CD4-positive, alpha-beta T cell treated with Interleukin-2 at 100 ng/mL for 4 hours (primary cell): ENCODE results near the gene BORA.
A peak's percentile ranks its signal among the peaks of the same experiment; 100 is the strongest.
"Not testable (repeated sequence)": the region's sequence is repeated elsewhere in the genome, so short reads cannot be mapped to it uniquely, and the experiment has no call there.

Experiments used
- DNase-seq: peaks from one replicate; pipeline ENCODE4 v3.0.0-alpha.2; 2020; ENCODE audit warnings: low spot score

Gene BORA

DNA sequence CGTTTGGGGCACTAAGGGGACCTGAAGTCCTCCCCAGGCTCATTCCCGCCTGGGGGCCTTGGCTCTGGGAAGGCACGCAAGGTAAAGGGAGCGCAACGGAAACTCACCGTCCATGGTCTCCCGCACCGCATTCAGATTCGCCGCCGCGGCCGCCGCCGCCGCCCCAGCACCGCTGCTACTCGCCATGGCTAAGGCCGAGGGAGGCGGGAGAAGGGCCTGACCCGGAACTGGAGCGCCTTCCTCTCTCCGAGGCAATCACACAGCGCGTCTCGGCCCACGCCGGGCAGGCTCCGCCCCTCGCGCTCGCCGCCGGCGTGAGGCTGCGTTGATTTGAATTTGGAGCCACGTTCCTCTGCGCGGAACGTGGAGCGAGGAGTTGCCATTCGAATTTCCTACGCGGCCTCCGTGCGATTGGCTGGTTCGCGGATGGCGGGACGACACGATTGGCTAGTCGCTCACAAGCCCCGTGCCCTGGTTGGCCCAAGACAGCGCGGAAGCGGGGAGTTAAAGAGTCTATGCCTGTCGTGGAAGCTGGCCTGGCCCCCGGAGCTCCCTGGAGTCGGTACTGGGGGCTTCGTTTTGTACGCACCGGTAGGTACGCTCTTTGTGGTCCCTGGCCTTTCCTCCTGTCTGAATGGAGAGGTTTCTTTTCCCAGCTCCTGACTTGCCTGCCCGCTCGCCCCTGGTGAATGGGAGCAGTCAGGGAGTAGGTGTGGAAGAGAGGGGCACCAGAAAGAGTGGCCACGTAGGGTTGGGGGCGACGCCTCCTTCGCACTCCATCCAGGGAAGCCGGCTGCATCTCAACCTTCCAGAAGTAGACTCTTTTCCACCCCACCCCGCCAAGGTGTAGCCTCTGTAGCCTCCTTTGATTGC lies at the start of gene BORA, which contains the start of gene MZT1:
Gene BORA (plus strand): TSS at position 507 of the 873 bp plus-strand sequence. CDS start 1,018 bp downstream, outside the sequence.
Gene MZT1 (minus strand): TSS at position 213 of the 873 bp plus-strand sequence. CDS start 27 bp downstream, at position 186.
- DNase-seq: peak; percentile 97

DNA sequence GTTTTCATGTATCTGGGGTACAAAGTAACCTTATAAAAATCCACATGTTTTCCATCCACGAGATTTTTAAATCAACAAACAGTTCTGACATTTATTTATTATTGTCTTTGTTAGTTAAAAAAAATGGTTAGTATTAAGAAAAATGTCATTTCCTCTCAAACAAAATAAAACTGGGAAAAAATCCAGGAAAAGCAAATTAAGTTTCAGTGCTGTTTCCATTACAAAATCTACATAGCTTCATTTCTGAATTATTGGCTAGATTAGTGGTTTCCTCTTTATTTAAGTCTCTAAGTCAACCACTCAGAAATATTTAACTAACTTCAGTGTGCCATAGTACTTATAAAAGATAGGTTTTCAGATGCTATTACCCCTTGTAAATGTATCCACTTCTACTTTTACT lies 49.4 kb upstream of the BORA start:
- DNase-seq: no peak

DNA sequence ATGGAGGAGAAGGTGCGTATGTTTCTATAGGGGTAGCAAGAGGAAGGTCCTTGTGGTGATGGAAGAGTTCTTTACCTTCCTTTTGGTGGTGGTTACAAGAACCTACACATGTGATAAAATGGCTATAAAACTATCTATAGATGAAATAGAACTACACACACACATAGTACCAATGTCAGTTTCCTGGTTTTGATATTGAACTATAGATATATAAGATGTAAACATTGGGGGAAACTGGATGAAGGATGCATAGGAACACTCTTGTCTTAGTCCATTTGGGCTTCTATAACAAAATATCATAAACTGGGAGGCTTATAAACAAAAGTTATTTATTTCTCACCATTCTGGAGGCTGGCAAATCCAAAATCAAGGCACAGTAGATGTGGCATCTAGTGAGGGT lies 47.4 kb upstream of the BORA start:
- no peak for DNase-seq

DNA sequence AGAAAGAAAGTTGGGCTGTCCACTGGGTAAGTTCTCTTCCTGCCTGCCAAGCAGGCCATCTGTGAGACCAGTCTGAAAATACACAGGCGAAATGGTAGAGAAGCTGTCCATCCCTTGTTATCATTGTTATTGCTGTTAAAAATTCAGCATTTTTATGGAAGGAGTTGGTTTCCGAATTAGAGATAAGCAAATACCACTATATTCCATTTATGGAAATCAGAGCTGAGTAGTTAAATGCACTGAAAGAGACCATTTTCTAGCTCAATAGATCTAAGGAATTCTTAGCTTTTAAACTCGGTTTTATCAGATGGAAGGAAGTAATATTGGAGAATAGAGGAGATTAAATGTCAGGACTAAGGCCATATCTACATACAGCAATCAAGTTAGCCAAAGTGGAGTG lies 41.0 kb upstream of the BORA start:
- no peak for DNase-seq

DNA sequence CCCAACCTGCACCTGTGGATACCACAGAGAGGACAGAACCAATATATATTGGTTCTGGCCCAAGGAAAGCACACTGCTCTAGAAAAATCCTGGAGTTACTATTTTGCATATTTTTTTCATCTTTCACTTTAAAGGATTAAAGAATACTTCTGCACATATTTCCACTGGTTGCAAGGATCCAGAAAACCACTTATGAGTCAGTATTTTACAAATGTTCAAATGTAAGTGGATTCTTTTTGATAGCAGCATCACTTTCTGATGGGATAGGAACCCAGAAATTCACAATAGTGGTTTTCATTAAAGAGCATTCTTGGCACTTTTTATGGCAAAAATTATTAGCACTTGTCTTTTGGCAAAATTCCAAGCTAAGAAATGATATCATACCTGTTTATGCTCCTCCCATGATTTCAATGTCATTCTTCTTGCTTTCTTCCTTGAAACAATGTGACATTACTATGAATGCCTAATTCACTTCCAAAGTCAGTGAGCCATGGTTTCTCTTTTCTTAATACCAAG lies 38.5 kb upstream of the BORA start:
- DNase-seq: no peak

DNA sequence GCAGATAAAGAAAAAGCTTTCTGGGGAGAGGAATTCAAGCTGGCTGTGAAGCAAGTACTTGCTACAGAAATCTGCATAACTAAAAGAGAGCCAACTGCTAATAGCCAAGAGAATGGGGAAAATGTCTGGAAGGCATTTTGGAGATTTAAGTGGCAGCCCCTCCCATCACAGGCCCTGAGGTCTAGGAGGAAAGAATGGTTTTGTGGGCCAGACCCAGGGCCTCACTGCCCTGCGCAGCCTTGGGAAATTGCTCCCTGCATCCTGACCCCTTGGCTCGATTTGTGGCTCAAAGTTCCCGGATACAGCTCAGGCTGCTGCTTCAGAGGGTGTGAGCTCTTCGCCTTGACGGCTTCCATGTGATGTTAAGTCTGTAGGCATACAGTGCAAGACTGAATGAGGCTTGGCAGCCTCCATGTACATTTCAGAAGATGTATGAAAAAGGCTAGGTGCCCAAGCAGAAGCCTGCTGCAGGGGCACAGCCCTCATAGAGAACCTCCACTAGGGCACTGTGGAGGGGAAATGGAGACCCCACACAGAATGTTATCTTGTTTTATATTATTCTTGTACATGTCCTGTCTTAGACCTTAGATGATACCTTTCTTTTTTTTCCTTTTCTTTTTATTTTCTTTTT lies 34.7 kb upstream of the BORA start:
- DNase-seq: no peak

DNA sequence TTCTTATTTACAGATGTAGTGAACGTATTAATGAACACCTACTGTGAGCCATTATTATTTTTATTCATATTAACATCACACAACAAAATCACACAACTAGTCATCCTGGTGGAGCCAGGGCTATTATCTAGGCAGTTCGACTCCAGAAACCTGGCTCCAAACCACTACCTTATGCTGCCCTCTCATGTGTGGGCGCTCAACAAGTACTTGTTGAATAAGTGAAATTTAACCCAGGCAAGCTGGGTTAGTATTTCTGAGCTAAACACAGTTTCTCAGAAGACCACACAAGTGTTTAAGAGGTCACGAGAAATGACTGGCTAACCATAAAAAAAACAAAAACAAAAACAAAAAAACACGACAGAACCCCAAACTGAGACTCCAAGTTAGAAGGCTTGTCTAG lies 33.9 kb upstream of the BORA start:
- no peak for DNase-seq

DNA sequence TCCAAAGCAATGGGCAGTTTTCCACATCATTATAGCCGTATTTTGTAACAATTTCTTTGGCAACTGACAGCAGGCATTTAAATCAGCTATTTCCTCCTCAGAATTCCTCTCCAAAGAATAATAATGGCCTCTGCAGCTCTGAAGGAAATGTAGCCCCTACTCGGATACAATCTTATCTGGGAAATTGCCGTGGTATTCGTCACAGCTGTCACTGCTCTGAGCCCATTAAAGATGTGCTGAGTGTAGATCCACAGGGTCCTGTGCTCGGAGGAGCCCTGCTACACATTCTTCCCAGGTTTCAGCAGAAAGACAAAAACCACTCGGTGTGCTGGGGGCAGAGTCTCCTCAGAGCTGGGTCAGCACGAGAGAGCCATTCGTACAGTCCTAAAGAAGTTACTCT lies 33.4 kb upstream of the BORA start:
- DNase-seq: no peak

DNA sequence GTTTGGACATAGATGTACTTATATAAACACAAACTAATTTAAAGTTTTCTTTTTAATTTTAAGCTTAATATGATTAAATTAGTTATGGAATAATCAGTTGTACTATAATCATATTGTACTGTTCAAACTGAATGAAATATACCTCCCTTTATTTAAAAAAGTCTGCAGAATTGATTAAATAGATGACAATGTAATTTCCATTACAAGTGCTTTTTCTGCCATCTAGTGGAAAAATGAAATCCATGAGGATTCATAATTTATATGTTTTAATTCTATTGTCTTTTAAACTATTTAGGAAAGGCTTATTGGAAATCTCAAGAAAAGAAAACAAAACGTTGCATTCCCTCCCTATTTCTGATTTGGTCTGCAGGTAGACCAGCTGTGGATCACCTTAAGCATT lies 31.1 kb upstream of the BORA start:
- DNase-seq: no peak

DNA sequence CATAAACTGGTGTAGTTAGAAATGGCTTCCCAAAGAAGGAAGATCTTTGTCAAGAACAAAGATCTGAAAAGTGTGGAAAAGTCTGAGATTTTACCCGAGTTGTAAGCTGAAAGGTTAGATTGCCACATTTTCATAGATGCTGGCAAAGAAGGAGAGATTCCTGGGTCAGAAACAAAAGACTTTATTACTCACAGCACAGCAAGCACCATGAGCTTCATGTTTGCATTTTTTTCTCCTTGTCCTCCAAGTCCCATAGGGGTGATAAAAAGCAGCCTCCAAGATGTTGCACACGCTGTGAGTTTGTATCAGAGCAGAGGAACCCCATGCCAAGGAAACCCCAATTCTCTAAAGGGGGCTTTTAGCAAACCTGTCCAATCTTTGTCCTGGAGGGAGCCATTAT lies 29.6 kb upstream of the BORA start:
- no peak for DNase-seq

DNA sequence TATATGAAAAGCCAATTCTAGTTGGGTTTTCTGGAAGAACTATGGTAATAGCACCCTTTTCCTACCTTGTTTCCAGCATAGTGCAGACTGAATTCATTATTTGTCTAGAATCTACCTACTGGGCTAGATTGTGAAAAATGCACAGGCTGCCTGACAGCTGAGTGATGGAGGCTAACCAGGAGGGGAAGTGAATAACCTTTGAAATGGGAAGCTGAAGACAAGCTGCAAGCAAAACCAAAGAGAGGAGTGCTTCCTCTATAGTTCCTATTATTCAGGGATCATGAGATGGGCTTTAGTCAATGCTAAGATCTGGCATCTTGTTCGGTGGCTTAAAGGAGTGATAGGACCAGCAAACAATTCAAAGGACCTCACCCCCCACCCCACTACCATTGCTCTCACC lies 27.2 kb upstream of the BORA start:
- DNase-seq: no peak

DNA sequence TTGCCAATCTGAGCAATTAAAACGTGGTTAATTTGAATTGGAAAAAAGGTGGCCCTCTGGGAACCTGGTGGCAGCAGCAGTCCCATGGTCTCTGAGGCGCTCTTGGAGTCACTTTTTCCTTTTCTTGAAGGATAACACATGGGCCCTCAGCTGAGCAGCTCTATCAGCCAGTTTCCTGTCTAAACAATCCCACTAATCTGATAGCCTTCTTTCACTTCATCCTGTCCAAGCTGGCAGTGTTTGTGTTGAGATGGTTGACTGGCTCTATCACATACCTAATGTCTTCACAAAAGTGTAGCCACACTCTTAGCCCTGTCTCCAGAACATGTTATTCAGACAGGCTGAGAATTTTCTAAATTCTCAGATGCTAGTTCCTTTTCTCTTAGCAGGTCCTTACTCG lies 10.9 kb upstream of the BORA start:
- DNase-seq: no peak

DNA sequence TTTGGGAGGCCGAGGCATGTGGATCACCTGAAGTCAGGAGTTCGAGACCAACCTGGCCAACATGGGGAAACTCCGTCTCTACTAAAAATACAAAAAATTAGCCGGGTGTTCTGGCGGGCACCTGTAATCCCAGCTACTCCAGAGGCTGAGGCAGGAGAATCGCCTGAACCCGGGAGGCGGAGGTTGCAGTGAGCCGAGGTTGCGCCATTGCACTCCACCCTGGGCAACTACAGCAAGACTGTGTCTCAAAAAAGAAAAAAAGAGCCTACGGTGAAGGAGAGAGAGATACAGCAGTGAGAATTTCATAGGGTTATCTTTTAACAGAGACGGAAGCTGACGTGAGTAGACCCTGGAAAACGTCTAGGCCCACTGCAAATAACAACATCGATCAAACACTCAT lies 1.5 kb upstream of the BORA start:
- DNase-seq: not testable (repeated sequence)

DNA sequence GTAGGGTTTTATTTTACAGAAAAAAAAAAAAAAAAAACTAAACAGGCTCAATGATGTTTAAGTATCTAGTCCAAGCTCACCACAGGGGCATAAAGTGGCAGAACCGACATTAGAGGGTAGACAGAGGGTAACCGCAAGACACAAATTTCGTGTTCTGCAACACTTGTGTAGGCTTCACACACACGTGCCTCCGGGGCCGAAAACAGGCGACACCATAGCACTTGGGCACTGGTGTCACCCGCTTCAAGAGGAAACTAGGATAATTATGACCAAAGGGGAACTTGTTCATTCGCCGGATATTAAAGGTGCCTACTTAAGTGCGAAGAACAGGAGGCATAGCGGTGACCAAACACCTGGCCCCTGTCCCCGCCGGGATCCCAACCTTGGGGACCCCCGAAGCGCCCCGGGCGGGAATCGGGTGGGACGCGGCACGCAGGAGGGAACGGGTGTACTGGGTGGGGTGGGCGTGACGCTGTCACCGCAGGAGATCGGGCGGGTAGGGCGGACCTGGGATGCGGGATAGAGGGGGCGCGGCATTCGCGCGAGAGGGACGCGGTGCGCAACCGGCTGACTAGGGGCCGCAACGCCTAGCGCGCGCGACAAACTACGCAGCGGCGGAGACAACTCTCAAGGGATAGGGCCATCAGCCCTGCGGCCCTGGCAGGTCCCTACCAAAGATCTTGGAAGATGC lies 852 bp upstream of the BORA start:
- DNase-seq: peak; percentile 17

DNA sequence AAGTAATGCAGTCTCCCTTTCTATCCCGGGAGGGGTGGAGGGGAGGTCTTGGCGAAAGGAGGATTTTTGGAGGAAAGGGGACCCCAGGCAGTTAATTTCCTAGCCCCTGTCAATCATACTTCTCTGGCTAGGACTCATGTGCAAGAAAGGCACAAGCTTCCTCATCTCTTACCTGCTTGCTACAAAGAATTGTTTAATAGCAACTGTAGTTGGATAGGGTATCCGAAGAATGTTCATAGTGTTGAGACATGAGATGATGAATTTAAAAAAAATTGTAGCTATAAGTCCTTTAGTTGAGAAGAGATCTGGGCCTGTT lies 525 bp downstream of the BORA start:
- no peak for DNase-seq

DNA sequence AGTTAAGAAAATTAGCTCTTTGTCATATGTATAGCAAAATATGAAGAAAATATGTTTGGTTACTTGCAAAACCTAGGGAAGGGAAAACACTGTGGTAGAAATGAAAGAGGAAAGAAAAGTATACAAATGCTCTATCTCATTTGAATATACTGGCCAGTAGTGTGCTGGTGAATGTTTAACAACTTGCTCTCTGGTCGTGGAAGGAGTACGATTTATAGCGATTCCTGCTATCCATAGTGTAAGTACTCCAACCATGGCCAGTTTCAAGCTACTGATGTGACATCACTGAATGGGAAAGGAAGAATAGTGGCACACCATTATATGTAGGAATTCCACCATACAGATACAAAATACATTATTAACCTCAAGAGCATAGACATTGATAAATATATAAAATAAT lies 9.3 kb downstream of the BORA start:
- DNase-seq: no peak

DNA sequence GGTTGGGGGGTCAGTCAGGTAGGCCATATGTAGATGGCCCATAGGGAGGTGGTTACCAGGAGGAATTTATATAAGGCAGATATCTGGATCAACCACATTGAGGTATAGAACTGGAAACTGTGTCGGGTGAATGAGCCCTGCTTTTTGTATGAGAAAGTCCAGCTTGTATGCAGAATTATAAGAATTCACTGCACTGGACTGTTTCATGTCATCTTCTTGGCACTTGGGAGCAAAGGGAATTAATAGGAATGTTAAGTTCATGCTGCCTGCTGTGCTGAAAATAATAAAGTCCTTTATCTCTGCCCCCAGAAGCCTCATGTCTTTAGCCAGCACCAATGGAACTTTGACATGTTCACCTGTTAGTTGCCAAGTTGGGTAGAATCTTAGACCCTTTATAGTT lies 12.3 kb downstream of the BORA start:
- no peak for DNase-seq

DNA sequence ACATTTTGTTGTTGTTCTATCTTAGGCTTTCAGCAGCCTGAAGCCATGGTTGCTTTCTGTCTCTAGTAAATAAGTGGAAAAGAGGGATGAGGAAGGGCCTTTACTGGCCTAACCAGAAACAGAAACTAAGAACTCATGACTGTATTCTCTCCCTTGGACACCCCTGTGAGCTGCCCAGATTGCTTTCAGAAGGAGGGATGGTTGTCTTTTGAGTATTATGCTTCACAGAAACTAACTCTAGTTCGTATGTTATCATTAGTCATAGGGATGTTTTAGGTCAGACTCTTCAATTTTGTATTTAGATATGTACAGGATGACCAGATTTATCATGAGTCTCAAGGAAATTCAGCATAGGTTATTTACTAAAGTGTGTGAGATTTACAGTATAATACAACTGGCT lies 17.5 kb downstream of the BORA start:
- DNase-seq: no peak

DNA sequence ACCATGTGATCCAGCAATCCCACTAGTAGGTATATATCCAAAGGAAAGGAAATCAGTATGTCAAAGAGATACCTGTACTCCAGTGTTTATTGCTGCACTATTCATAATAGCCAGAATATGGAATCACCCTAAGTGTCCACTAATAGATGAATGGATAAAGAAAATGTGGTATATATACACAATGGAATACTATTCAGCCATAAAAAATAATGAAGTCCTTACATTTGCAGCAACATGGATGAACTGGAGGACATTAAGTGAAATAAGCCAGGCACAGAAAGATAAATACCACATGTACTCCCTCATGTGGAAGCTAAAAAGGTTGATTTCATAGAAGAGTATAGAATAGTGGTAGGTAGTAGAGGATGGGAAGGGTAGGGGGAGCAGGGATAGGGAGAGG lies 23.5 kb downstream of the BORA start:
- no peak for DNase-seq

DNA sequence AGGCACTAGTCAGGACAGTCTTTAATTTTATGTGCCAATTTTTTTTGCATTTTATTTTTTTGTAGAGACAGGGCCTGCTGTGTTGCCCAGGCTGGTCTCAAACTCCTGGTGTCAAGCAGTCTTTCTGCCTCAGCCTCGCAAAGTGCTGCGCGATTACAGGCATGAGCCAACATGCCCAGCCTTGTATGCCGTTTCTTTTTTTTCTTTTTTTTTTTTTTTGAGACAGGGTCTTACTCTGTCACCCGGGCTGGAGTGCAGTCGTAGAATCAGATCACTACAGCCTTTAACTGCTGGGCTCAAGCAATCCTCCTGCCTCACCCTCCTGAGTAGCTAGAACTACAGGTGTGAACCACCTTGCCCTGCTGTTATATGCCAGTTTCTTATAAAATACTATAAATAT lies 26.4 kb downstream of the BORA start:
- no peak for DNase-seq

DNA sequence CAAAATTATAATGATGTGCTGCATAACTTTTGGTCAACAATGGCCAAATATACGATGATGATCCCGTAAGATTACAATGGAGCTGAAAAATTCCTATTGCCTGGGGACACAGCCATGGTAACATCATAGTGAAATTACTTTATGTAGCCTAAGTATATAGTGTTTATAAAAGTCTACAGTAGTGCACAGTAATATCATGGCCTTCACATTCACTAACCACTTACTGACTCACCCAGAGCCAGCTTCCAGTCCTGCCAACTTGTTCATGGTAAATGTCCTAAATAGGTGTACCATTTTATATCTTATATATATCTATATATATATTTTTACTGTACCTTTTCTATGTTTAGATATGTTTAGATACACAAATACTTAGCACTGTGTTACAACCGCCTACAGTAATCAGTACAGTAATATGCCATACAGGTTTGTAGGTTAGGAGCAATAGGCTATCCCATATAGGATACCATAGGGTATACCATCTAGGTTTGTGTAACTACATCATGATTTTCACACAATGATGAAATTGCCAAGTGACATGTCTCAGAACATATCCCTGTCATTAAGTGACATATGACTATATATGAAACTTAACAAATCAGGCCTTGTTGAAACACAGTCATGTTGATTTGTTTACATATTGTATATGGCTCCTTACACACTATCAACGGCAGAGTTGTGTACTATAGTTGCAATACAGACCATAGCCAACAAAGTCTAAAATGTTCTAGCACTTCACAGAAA lies 30.2 kb downstream of the BORA start:
- no peak for DNase-seq

DNA sequence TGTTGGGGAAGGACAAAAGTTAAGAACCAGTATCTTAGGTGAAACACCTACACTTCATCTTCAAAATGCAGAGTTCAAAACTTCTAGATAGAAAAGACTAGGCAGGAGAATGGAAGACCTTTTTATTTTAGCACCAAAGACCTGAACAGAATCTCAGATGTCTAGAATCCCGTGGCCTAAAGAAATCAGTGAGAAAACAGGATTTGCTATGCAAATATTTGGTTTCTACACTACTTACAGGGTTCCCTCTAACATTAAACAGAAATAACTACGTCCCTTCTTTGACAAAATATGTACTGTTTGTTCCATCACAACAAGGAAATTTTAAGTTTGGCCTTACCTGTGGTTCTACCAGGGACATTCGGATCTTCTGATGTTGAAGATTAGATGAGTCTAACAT lies 32.5 kb downstream of the BORA start:
- DNase-seq: no peak
